Neutrophil (primary cell): ENCODE measurements around the gene ATF6.

Source experiments
- H3K27ac ChIP-seq: fragments of 200-600 bp; sonication (generic); 2 replicates; pipeline ENCODE4 v1.5.1; 2016; ENCODE audit warnings: mild to moderate bottlenecking, moderate library complexity
- H3K27me3 ChIP-seq: fragments of 200-600 bp; sonication (generic); 2 replicates; pipeline ENCODE4 v1.6.0; 2016; ENCODE audit warnings: mild to moderate bottlenecking
- H3K36me3 ChIP-seq: fragments of 200-600 bp; sonication (generic); 2 replicates; pipeline ENCODE4 v1.5.1; 2017
- H3K4me1 ChIP-seq, 2 experiments: fragments of 200-600 bp in 1 of 2; sonication (generic) in 1 of 2; 1 replicate in 1 of 2; 2 replicates in 1 of 2; pipeline versions ENCODE4 v1.5.1 to v1.6.1; 2013 to 2016; ENCODE audit warnings: low read depth in 1 of 2, low read length in 1 of 2, mild to moderate bottlenecking in 1 of 2, moderate library complexity in 1 of 2; ENCODE audit not compliant: control insufficient read depth in 1 of 2, insufficient read depth in 1 of 2
- H3K4me3 ChIP-seq, 2 experiments: fragments of 200-600 bp in 1 of 2; sonication (generic) in 1 of 2; 1 replicate in 1 of 2; 2 replicates in 1 of 2; pipeline ENCODE4 v1.5.1; 2013 to 2016; ENCODE audit warnings: low read depth in 1 of 2, low read length in 1 of 2, mild to moderate bottlenecking in 1 of 2, moderate library complexity in 1 of 2
- H3K9me3 ChIP-seq: fragments of 200-600 bp; sonication (generic); 2 replicates; pipeline ENCODE4 v1.5.1; 2016
- CTCF ChIP-seq: fragments of 200-600 bp; sonication (generic); IDR thresholded peaks from 2 replicates; pipeline ENCODE4 v1.5.1; 2016; ENCODE audit warnings: antibody characterized with exemption

The ATF6 gene

GRCh38 chr1:161915978-161916377 lies 149.9 kb downstream of the ATF6 start:
- TF ChIP-seq CTCF: no peak
- Histone ChIP-seq H3K9me3 (no peaks in the 10 kb centered on the region), H3K4me1 (no peaks in the 10 kb centered on the region), H3K4me3 (no peak overlapping the region), H3K36me3 (peaks cover 39% of the 10 kb centered on the region), H3K27me3 (no peaks in the 10 kb centered on the region), H3K27ac (no peak overlapping the region)

- peaks cover 17% of the 10 kb centered on the region for H3K36me3 ChIP-seq
- H3K27ac ChIP-seq: no peak overlapping the region
- TF ChIP-seq CTCF: no peak
- H3K4me1 ChIP-seq: no peaks in the 10 kb centered on the region
- no peaks in the 10 kb centered on the region for H3K9me3 ChIP-seq
- no peak overlapping the region for H3K4me3 ChIP-seq
- H3K27me3 ChIP-seq: no peaks in the 10 kb centered on the region
These were observed 153.1 kb downstream of the ATF6 start for GRCh38 chr1:161919229-161919628.

GRCh38 chr1:161921491-161921890 lies 155.4 kb downstream of the ATF6 start:
- Histone ChIP-seq H3K27me3 (no peaks in the 10 kb centered on the region), H3K27ac (no peak overlapping the region), H3K36me3 (peaks cover 5% of the 10 kb centered on the region), H3K4me1 (no peaks in the 10 kb centered on the region), H3K9me3 (no peaks in the 10 kb centered on the region), H3K4me3 (no peak overlapping the region)
- no peak for TF ChIP-seq CTCF

GRCh38 chr1:161921990-161922389 lies 155.9 kb downstream of the ATF6 start:
- H3K9me3 ChIP-seq: no peaks in the 10 kb centered on the region
- no peak overlapping the region for H3K4me3 ChIP-seq
- H3K27me3 ChIP-seq: no peaks in the 10 kb centered on the region
- no peak overlapping the region for H3K27ac ChIP-seq
- TF ChIP-seq CTCF: no peak
- peaks cover 2% of the 10 kb centered on the region for H3K36me3 ChIP-seq
- H3K4me1 ChIP-seq: no peaks in the 10 kb centered on the region

- Histone ChIP-seq H3K27me3 (no peaks in the 10 kb centered on the region), H3K4me3 (no peak overlapping the region), H3K4me1 (no peaks in the 10 kb centered on the region), H3K27ac (no peak overlapping the region), H3K36me3 (no peaks in the 10 kb centered on the region), H3K9me3 (no peaks in the 10 kb centered on the region)
- TF ChIP-seq CTCF: no peak
These were observed 161.9 kb downstream of the ATF6 start for GRCh38 chr1:161928056-161928455.

GRCh38 chr1:161929137-161929536 lies 163.0 kb downstream of the ATF6 start:
- no peaks in the 10 kb centered on the region for H3K27me3 ChIP-seq

More at GRCh38 chr1:161929137-161929536, 163.0 kb downstream of the ATF6 start:
- TF ChIP-seq CTCF: no peak
- no peaks in the 10 kb centered on the region for H3K9me3 ChIP-seq
- H3K4me3 ChIP-seq: no peak overlapping the region
- no peak overlapping the region for H3K27ac ChIP-seq
- no peaks in the 10 kb centered on the region for H3K4me1 ChIP-seq
- H3K36me3 ChIP-seq: no peaks in the 10 kb centered on the region
